Measurements from ENCODE around the gene PPP1R9A.

Gene PPP1R9A

DNA sequence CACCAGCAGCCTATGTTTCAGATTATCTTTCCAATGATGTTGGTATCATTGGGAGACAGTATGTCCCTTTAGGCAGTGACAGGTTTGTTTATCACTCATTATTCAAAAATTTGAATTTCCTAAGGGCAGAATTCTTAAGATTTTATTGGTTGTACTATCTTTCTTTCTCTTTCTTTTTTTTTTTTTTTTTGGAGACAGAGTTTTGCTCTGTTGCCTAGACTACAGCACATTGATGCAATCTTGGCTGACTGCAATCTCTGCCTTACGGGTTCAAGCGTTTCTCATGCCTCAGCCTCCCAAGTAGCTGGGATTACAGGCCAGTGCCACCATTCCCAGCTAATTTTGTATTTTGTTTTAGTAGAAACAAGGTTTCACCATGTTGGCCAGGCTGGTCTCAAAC lies 305.8 kb downstream of the PPP1R9A start:
- DNase-seq = no peak

DNA sequence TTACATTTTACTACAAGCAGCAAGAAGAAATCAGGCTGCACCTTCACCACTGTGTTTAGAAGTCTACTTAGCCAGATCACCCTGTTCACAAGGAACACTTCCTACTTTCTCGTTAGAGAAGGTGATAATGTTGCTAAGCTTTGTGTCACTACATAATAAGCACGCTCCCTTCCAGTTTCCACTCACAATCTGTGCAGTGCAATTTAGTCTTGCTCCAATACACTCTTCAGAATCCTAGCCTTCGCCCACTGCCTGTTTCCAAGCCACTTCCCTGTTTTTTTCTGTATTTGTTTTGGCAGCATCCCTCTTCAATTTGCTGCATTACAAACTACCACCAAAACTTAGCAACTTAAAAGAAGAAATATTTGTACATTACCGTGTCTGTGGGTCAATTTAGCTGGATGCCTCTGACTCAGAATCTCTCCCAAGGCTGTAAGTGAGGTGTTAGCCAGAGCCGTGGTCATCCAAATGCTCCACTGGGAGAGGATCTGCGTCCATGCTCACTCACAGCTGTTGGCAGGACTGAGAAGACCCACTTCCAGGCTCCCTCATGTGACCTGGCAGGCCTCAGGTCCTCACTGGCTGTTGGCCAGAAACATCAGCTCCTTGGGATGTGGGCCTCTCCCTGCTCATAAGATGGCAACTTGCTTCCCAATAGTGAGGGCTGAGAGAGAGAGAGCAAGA lies 306.6 kb downstream of the PPP1R9A start:
- DNase-seq = no peak

DNA sequence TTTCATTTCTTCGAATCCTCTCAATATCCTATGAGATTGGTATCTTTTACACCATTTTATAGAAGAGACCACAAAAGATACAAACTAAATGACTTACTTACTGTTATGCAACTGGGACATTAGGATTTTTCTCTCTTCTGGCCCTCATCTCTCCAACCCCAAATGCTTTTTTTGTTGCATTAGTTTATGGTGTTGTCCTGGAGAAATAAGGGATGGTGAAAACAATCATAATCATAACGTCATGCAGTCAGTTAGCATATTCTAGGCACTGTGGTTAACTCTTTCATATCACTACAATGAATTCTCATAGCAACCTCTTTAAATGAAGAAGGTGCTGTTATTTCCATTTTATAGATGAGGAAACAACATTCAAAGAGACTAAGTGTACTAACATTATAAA lies 312.3 kb downstream of the PPP1R9A start:
- no peak for DNase-seq

DNA sequence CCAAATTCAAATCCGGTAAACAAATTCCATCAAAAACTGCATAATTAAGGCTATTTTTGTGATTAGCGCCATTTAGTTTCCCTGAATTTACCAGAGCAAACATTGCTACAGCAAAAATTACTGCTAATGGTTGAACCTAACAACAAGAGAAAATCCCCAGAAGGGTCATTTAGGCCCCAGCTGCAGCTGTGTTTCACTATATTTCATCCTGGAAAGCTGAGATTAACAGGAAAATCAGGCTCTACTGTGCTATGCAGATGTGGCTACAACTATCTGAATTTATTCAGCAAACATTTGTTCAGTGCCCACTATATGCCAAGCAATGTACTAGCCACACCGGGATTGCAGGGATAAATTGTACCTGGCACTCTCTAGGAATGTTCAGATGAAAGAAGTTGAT lies 312.9 kb downstream of the PPP1R9A start:
- DNase-seq = no peak

DNA sequence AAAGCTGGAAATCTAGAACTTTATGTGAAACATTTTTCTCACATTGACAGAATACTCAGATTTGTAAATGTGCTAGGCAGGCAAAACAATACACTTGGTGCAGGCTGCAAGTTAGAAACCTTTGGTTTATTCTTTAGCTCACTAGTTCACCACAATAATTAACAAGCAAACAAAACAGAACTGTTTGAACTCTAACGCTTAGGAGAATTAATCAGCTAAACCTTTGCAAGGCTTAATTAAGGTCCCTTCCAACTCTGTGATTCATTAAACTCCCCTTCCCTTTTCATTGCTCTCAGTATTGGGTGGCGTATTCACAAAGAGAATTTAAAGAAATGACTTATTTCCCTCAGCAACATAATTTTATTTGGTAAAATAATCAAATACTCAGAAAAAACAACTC lies 317.9 kb downstream of the PPP1R9A start:
- no peak for DNase-seq

DNA sequence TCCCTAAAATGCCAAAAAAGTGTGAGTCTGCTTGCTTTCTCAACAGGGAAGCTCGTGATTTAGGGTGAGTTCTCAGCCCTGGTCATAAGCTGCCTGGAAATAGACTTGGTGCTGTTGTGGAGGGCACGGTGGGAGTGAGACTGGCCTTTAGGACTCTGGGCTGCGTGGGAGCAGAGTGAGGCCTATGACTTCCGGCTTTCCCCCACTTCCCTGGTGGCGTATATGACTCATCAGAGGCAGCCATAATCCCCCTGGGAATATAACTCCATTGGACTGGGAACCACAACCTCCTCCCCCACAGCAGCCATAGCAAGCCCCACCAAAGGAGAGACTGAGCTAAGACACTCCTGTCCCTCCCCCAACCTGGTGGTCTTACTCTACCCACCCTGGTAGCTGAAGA lies 321.9 kb downstream of the PPP1R9A start:
- DNase-seq = no peak

DNA sequence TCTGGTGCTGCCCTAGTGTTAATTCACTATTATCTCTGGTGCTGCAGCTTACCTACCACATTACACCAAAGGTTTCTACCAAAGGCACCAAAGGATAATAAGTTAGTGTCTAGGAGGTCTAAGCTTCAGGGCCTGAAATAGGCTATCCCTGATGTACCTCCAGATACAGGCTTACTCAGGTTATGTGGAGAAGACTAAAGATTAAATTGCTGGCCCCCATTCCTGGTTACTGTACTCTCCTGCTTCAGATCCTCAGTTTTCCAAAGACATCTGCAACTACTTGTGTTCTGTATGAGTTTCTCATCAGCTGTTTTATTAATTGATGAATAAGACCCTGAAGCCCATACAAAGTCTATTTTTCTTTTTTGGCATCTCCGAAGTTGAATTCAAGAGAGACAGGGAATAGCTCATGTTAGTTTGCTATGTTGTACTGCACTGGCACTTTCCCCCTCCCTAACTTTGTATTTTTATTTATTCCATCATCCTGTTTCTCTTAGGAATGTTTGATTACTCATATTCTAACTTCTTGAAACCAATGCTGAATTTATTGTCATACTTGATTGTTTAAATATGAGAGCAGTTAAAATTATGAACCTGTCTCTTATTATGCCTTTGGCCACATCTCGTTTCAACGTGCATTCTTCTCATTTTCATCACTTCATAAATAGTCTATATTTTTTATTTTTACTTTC lies 331.0 kb downstream of the PPP1R9A start:
- no peak for DNase-seq

DNA sequence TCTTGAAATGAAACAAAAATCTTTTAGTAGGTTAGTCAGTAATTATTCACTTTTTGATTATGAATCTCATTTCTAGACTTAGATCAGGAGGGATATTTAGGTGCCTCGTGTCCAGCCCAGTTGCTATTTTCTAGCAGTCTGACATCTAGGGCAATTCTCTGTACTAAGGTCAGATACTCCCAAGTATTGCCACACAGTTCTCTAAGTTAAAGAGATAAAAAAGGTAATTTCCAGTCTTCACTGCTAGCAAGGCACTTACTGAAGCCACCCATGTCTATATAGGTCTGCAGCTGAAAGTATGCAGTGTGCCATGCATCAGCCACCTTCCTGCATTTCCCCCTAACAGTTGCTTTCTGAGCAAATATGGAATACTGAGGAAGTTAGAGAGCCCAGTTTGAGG lies 333.5 kb downstream of the PPP1R9A start:
- no peak for DNase-seq

DNA sequence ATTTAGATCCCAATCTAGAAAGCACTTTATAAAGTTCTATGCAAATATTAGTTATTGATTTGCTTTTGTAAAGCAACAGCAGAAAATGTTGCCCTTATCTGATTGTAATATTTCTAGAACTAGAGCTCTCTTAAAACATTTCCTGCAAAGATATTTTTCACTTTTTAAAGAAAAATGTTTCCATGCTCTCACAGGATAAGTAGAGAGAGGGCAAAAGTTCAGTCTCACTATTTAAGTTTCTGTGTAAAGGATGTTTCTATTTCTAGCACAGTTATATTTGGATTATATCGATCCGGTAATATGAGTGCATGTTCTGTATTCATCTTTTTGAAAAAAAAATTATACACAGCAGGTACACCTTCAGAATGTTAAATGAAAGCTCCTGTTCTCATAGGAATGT lies 334.9 kb downstream of the PPP1R9A start:
- no peak for DNase-seq

DNA sequence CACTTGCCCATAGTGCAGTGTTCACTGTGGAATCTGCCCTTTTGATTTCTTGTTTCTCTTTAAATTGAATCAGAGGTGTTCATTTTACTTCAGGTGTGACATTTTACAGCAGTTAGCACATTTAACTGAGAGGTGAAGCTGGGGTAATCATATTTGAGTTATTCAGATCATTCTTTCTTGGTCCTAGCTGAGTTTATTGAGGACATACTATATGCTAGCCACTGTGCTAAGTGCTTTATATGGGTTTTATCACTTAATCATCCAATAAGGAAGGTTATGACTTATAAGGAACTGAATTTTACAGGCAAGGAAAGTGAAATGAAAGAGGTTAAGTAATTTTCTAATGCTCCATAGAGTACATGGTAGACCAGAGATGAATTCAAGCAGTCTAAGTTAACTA lies 337.2 kb downstream of the PPP1R9A start:
- no peak for DNase-seq

DNA sequence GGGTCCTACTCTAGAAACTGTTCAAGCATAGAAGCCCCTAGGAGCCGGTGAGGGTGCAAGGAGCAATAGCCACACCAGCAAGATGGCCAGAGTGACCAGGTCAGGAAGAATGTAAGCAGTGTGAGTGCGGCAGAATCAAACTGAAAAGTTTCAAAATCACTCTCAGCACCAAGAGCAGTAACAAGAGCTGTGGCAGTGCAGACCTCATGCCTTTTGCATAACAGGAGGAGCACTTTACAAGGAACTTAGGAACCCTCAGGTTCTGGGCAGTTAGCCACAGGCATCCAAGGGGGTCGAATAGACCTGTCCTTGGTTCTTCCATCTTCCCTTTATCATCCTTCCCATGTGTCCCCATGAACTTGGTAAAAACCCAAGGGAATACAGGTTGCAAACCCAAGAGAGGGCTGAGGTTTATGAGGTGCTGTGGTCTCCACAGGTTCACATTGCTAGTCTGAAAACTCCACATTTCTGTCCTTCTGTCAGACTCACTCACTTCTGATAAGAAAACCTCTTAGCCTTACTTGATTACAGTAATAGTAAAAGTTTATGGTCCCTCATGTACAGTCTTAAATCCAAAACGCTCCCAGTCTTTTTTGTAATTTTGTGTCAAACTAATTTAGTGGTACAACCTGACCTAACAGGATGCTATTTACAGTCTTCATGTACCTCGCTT lies 338.6 kb downstream of the PPP1R9A start:
- no peak for DNase-seq

DNA sequence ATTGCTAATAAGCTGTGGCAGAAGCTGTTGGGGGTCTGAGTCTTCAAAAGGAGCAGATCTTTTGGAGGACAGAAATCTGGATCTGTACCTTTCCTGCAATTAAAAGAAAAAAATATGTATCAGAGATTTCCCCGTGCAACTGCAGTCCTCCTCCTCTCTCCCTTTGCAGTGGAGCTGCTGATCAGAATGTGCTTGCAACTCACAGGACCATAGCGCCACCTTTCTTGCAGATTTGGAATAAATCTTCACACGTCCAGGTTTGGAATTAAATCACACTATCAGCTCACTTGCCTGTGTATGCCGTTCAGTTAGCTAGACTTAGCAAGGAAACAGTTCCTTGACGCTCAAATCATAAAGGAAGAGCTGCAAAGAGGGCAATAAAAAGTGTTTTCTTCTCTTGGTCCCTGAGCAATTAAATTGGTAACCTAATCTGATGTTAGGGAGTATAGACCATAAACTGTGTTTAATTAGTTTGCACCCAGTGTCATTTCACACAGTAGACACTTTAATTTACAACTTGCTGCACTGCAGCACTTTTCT lies 339.5 kb downstream of the PPP1R9A start:
- no peak for DNase-seq

DNA sequence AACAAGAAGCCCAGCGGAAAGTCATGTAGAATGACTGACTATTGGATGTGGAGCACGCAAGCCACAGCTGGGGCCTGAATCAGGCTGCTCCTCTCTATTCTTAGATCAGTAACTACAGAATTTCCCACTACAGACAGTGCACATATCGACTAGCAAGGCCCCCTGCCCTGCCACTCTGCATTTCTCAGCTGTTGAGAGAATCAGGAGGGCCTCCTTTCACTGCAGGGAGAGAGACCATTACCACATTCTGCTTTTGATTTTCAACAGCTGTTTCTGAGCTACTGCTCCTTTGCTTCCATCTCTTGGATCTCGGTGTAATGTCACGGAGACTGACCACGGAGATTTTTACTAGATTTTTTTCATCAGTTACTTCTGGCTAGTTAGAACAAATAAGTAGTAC lies 343.2 kb downstream of the PPP1R9A start:
- DNase-seq = no peak

DNA sequence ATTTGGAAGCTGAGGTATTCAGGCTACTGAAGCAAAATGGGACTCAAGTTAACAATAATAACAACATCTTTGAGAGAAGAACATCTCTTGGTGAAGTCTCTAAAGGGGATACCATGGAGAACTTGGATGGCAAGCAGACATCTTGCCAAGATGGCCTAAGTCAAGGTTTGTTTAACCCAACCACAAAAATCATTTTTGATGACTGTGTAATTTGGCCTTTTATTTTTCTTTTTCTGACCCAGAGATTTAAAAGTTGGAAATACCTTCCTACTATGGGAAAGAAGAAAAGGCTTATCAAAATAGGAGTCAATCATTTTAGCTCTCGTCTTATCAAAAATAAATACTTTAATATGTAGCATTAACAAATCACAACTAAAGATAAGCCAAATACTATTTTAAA lies 344.6 kb downstream of the PPP1R9A start:
- no peak for DNase-seq

DNA sequence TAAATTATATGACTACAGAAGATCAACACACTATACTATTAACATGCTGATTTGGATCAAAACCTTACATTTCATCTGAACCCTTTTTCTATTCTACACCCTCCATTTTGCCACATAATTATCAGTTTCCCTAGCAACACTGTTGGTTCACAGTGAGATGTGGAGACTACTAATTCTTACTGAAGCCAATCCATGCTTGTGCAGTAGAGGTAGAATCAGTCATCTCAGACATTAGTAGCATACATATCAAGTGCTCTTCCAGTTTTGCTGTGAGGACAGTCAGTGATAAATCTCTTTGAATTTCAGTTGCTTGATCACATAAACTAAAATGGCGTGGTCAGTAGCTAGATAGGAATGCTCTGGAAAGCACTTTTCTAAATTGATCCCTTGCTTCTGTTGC lies 346.6 kb downstream of the PPP1R9A start:
- no peak for DNase-seq

DNA sequence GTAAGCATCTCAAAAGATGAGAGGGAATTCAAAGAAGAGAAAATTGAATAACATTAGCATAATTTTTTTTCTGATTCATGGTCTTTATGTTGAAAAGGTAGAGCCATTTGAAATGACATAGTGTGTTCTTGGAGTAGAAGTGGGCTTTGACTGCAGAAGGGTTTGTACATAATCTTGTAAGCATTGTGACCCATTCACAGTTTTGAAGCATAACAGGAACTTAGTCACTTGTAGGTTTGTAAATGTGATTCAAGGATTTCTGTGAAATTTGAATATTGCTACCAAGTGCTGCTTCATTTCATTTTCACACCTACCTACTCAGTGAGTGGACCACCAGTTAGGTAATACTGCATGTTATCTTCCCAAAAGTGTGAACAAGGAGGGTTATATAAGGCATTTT lies 348.3 kb downstream of the PPP1R9A start:
- no peak for DNase-seq

DNA sequence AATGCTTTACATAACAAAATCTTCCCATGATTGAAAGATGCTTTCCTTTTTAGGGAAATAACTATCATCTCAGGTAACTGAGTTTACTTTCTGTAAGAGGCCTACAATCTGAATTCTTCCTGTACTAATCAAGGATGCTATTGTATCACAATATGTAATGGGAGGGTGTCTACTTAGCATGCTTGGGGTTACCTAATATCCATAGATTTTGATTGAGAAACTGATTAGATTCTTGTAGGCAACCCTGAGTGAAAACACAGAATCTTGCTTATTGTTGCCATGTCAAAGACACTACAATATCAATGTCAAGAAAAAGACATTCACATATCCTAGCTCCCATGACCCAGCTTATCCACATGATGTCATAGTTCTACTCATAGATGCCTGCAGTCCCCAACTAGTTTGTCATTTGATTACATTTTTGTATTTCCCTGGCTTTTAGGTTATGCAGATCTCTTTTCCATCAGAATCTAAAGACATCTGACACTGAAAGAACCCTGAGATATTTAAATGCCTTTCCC lies 354.6 kb downstream of the PPP1R9A start:
- DNase-seq = no peak

DNA sequence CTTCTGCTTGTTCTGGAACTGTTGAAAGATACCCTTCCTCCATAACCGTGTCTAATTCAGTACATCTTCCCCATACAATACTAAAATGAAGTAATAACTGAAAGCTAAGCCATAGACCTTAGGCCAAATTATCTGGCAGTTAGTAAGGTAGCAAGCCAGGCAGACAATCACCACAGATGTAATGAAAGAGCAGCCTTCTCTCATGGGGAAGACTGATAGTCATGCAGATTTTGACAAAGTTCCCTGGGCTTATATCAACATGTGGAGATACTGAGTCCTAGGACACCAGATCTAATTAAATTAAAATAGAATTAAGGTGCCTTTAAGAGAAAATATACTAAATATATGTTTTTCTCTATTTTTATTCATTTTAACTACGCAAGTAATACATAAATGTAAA lies 355.5 kb downstream of the PPP1R9A start:
- no peak for DNase-seq

DNA sequence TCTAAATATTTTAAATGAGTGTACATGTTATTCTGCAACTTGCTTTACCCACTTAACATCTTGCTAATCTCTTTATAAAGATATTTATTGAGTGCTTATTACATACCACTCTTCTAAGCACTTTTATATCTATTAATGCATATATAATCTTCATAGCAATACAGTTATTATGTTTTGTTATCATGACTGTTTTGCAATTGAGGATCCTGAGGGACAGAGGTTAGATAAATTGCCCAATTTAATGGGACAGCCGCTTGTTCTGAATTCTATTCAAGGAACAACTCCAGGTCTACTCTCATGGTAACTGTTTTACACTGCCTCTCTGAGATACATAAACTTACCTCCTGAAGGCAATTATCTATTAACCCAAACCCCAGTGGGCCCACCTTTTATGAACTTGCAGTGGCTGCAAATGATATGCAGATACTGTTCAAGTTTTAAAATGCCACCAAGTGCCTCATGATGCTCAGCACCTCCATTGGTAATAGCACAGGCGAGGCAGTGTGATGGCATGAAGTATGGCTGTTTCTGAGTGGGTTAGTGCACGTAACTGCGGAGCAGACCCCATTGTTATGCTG lies 356.5 kb downstream of the PPP1R9A start:
- DNase-seq = no peak

DNA sequence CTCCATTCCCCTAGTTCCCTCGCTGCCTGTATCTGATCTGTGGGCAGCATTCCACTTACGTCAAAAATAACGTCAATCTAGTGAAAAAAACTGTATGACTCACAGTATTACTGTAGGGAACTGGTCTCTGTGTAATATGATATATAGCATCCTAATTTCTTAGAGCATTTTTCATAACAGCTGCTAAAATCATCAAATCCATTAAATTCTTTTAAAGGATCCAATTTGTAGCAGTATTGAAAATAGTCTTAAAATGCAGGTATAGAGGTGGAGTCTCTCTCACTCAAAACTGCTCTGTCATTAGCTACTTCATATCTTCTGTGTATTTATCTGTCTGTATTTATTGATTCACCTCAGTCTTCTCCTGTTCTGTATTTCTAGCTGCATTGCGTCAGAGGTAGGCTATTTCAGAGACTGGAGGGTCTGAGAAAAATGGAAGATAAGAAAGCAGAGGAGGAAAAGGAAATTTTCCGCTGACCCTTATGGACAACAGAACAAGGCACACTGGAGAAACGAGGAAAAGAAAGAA lies 357.0 kb downstream of the PPP1R9A start:
- DNase-seq = no peak

DNA sequence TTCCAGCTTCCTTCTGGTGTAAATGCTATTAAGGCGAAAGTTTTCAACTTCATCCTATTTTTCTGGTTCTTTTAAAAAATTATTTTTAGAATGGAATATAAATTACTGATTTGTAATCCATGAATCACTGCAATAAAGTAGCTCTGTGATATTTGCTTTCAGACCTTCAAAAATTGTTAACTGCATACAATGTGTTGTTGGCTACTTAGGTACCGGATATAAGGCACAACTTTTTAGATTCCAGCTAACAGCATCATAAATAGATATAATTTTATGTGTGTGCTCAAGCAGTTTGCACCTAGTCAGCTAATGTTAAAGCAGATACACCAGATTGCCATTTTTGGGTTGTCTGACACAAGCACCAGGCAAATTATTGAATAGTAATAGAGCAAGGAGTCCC lies 358.2 kb downstream of the PPP1R9A start:
- DNase-seq = no peak

DNA sequence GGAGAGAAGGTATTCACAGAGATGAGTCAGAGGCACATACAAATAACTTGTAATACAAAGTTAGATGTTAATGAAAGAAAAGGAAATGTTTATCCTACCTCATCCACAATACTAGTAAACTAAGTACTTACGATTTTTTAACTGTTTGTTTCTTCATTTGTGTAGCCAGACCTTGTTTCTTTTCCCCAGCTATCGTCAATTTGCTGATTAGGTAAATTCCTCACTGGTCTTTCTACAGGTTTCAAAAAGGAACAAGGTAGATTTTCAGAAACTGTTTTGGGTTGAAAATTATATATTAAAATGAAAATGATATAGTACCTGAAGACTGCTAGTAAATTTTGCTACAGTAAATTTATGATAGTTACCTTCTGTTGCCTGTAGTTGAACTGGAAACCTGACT lies 360.4 kb downstream of the PPP1R9A start:
- no peak for DNase-seq

DNA sequence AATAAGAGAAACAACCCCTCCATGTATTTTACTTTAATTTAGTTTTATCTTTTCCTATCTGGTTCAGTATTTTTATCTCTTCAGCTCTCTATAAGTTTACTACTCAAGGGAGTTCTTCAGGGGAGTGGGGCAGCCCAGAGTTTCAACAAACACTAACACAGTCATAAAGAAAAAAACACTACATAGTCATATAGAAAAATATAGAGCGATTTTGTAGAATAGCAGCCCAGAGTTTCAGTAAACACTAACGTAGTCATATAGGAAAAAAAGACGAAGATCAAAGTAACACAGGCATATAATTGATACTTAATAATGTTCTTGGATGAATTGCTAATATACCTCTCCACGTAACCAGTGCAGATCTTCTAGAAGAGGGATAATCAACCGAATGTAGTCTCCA lies 362.2 kb downstream of the PPP1R9A start:
- DNase-seq = no peak

Measured in stimulated activated CD4-positive, alpha-beta T cell treated with anti-CD3 and anti-CD28 coated beads, Interleukin-12 subunit alpha, Interleukin-12 subunit beta, amount 100 ng/mL, for 4 hours (primary cell).